ENCODE results near the gene SUMF1. TPM values are rescaled to one million over a fixed set of nuclear protein-coding genes. Genes with fewer than 3 reads are reported as not detected.
A peak's percentile ranks its signal among the peaks of the same experiment; 100 is the strongest.

The SUMF1 gene
- total RNA-seq, 4 donors from 2014 or later: 17.9 to 71.3 (median 30.3) TPM

GRCh38 chr3:4493941-4494894 is 27.1 kb upstream of the SUMF1 start:
- no peaks in the 10 kb centered on the region for H3K36me3 ChIP-seq
- peak overlapping the region; percentile 88 to 90 for H3K27ac ChIP-seq
- H3K4me3 ChIP-seq: peak overlapping the region; percentile 71 to 94
- TF ChIP-seq CTCF (IDR thresholded peaks at IDR 0.05) (no peak), POLR2A (IDR thresholded peaks at IDR 0.05) (no peak)
- peak in 1 of 2 donors; percentile 34 for DNase-seq
- no peaks in the 10 kb centered on the region for H3K9me3 ChIP-seq
- H3K4me1 ChIP-seq: no peaks in the 10 kb centered on the region
- no peaks in the 10 kb centered on the region for H3K27me3 ChIP-seq
- intact Hi-C loops (cut with DNase I; ENCODE audit: low total_unique reads): no loop called here

- H3K4me1 ChIP-seq: no peaks in the 10 kb centered on the region
- intact Hi-C loops (cut with DNase I; ENCODE audit: low total_unique reads): no loop called here
These were observed 26.2 kb upstream of the SUMF1 start, which contains the start of gene ITPR1 for GRCh38 chr3:4493014-4493940. Gene ITPR1, plus strand, starts transcription at chr3:4493348. Its CDS starts 23,144 bp downstream, at chr3:4516492.

DNA sequence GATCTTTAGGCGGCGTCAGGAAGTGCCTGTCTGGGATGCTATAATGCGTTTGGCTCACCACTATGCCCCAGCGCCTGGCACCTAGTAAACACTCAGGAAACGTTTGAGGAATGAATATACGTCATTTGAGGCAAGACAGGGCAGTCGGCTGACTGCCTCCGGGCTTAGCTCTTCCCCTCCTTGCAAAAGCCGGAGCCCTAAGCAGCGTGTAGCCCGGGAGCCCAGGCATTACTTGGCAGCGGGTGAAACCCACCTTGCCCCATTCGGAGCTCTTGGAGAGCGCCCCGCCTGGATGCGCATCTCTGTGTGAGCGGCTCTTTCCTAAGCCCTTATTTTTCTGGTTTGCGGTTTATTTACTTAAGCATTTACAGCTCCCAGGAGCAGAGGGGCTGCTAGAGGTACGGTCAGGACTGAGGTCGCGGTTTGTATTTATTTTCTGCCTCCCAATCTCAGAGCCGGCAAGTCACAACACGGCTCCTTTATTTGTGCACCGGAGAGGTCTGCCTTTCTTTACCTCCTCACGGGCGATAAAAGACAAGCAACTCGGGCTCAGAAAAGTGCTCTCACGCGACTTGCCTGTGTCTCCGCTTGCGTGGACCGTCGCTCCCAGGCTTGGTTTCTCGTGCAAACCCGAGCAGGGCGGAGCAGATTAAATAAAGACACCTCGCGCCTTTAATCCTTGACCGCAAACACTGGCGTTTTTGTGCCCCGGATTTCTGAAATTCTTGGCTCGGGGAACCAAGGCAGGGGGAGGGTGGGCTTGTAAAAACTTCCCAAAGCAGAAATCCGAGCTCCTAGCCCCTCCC is 25.3 kb upstream of the SUMF1 start:
- Histone ChIP-seq H3K27me3 (no peaks in the 10 kb centered on the region), H3K27ac (peak overlapping the region; percentile 88 to 90), H3K4me1 (no peaks in the 10 kb centered on the region), H3K4me3 (peak overlapping the region; percentile 71 to 94), H3K9me3 (no peaks in the 10 kb centered on the region), H3K36me3 (no peaks in the 10 kb centered on the region)
- intact Hi-C loops (cut with DNase I; ENCODE audit: low total_unique reads): no loop called here
- TF ChIP-seq POLR2A (IDR thresholded peaks at IDR 0.05) (peak in 1 of 2 donors; percentile 37), CTCF (IDR thresholded peaks at IDR 0.05) (no peak)
- DNase-seq: peak; percentile 49 to 55

More at GRCh38 chr3:4493014-4493940, 26.2 kb upstream of the SUMF1 start, which contains the start of gene ITPR1:
- no peaks in the 10 kb centered on the region for H3K36me3 ChIP-seq
- DNase-seq: peak; percentile 99
- H3K27ac ChIP-seq: peak within 1 kb of the TSS; percentile 88 to 90
- peak within 1 kb of the TSS; percentile 71 to 94 for H3K4me3 ChIP-seq
- no peaks in the 10 kb centered on the region for H3K9me3 ChIP-seq
- TF ChIP-seq POLR2A (IDR thresholded peaks at IDR 0.05) (peak; percentile 99 to 100), CTCF (IDR thresholded peaks at IDR 0.05) (peak in 2 of 4 experiments; percentile 2 to 21)
- no peaks in the 10 kb centered on the region for H3K27me3 ChIP-seq

GRCh38 chr3:4491855-4492207 is 24.8 kb upstream of the SUMF1 start:
- no peak for DNase-seq
- H3K4me1 ChIP-seq: no peaks in the 10 kb centered on the region
- H3K36me3 ChIP-seq: no peaks in the 10 kb centered on the region
- H3K27ac ChIP-seq: peak overlapping the region; percentile 88 to 90
- H3K9me3 ChIP-seq: no peaks in the 10 kb centered on the region
- intact Hi-C loops (cut with DNase I; ENCODE audit: low total_unique reads): no loop called here
- H3K4me3 ChIP-seq: peak overlapping the region; percentile 71 to 94
- no peaks in the 10 kb centered on the region for H3K27me3 ChIP-seq
- TF ChIP-seq CTCF (IDR thresholded peaks at IDR 0.05): no peak
- TF ChIP-seq POLR2A (IDR thresholded peaks at IDR 0.05): no peak

All from uterus (tissue), 4 donors.